GM12878 (cell line): ENCODE data around the gene CFAP99. TPM values are rescaled to one million over a fixed set of nuclear protein-coding genes. Genes with fewer than 3 reads are reported as not detected.

Experiments used
- ATAC-seq: fragments of 200-7000 bp; cut with Tn5 transposase; 3 replicates; pipeline ENCODE4 v1.9.1; 2020; ENCODE audit warnings: mild to moderate bottlenecking, moderate library complexity
- BruUV-seq: library from RNA; stranded (reverse); fragments of 400-500 nt; replicated peaks from 2 replicates; lab custom pipeline; 2021; lab: Mats Ljungman, UMichigan
- CTCF ChIA-PET: fragments of 300-600 bp; sonication (Branson Sonifier 250); formaldehyde crosslinking; extraction: SDS; loops from one replicate; lab custom pipeline; 2021; ENCODE audit warnings: inconsistent platforms; lab: Yijun Ruan, JAX
- POLR2A ChIA-PET: fragments of 350-600 bp; formaldehyde crosslinking; extraction: SDS; loops from one replicate; lab custom pipeline; 2021; ENCODE audit warnings: inconsistent platforms; lab: Charles Lee
- RAD21 ChIA-PET: fragments of 300-600 bp; sonication (Branson Sonifier 250); formaldehyde crosslinking; loops from one replicate; lab custom pipeline; 2023; ENCODE audit warnings: antibody characterized with exemption; ENCODE audit not compliant: unreplicated experiment; lab: Charles Lee
- SMC1A ChIA-PET: fragments of 300-600 bp; sonication (Branson Sonifier 250); formaldehyde crosslinking; loops from one replicate; lab custom pipeline; 2023; ENCODE audit not compliant: unreplicated experiment, uncharacterized antibody; lab: Charles Lee
- DNase-seq: peaks from one replicate; pipeline ENCODE4 v3.0.0-alpha.2; 2011; ENCODE audit warnings: low read depth, low spot score
- FAIRE-seq: peaks from 3 replicates; lab custom pipeline; 2011; peaks lifted over from hg19 to GRCh38; lab: Jason Lieb, UNC
- H2AFZ ChIP-seq: 2 replicates; pipeline ENCODE4 v1.6.0; 2011; ENCODE audit warnings: low read depth, low read length, control low read depth; ENCODE audit not compliant: control insufficient read depth
- H3K27ac ChIP-seq: 2 replicates; pipeline ENCODE4 v1.5.1; 2011; ENCODE audit warnings: control low read depth; ENCODE audit not compliant: control insufficient read depth, insufficient read depth
- H3K27me3 ChIP-seq, 2 experiments: replicated peaks in 1 of 2; 2 replicates each; pipeline versions ENCODE4 v1.6.0 to v1.6.1; 2011; ENCODE audit warnings: low read length in 1 of 2; ENCODE audit not compliant: control insufficient read depth in 2 of 2, insufficient read depth in 2 of 2
- H3K36me3 ChIP-seq, 2 experiments: 2 replicates each; pipeline ENCODE4 v1.5.1; 2011; ENCODE audit warnings: low read length in 1 of 2; ENCODE audit not compliant: control insufficient read depth in 2 of 2, insufficient read depth in 2 of 2
- H3K4me1 ChIP-seq: 2 replicates; pipeline ENCODE4 v1.6.1; 2011; ENCODE audit warnings: mild to moderate bottlenecking, low read length, moderate library complexity, mixed read lengths; ENCODE audit not compliant: control insufficient read depth, insufficient read depth
- H3K4me2 ChIP-seq: 2 replicates; pipeline ENCODE4 v1.6.0; 2011; ENCODE audit warnings: control low read depth; ENCODE audit not compliant: control insufficient read depth, insufficient read depth
- H3K4me3 ChIP-seq: fragments of 200-600 bp; sonication (generic); 2 replicates; pipeline ENCODE4 v1.5.1; 2016
- H3K79me2 ChIP-seq: 2 replicates; pipeline ENCODE4 v1.6.0; 2011; ENCODE audit warnings: low read length; ENCODE audit not compliant: control insufficient read depth, insufficient read depth
- H3K9ac ChIP-seq: 2 replicates; pipeline ENCODE4 v1.8.0; 2011; ENCODE audit warnings: low read length, control low read depth, mixed read lengths; ENCODE audit not compliant: control insufficient read depth, insufficient read depth
- H3K9me3 ChIP-seq: replicated peaks from 3 replicates; pipeline ENCODE4 v1.5.1; 2011; ENCODE audit warnings: mild to moderate bottlenecking, low read length; ENCODE audit not compliant: control insufficient read depth, insufficient read depth
- H4K20me1 ChIP-seq: 2 replicates; pipeline ENCODE4 v1.6.0; 2011; ENCODE audit not compliant: control insufficient read depth, insufficient read depth
- BACH1 ChIP-seq: fragments of 450-650 bp; IDR thresholded peaks from 2 replicates; pipeline ENCODE4 v1.6.1; 2017; ENCODE audit warnings: mild to moderate bottlenecking, borderline replicate concordance
- CREM ChIP-seq: IDR thresholded peaks from 2 replicates; pipeline ENCODE4 v1.6.1; 2014; ENCODE audit warnings: antibody characterized with exemption, low read depth
- HDAC2 ChIP-seq: fragments of 200-600 bp; sonication (generic); IDR thresholded peaks from 2 replicates; pipeline ENCODE4 v1.6.1; 2017
- KAT2A ChIP-seq: conservative IDR thresholded peaks from 2 replicates; pipeline ENCODE4 v1.6.1; 2011; ENCODE audit warnings: low read depth, low read length; ENCODE audit not compliant: control insufficient read depth
- LARP7 ChIP-seq: fragments of 450-650 bp; IDR thresholded peaks from 2 replicates; pipeline ENCODE4 v1.6.1; 2017; ENCODE audit warnings: mild to moderate bottlenecking
- MEF2B ChIP-seq: fragments of 450-650 bp; IDR thresholded peaks from 2 replicates; pipeline ENCODE4 v1.6.1; 2018; ENCODE audit warnings: mild to moderate bottlenecking, moderate library complexity; ENCODE audit not compliant: partially characterized antibody, poor library complexity, severe bottlenecking
- MTA2 ChIP-seq: fragments of 450-650 bp; IDR thresholded peaks from 2 replicates; pipeline ENCODE4 v1.6.1; 2016; ENCODE audit warnings: low read depth, mild to moderate bottlenecking, moderate library complexity
- NBN ChIP-seq: fragments of 450-650 bp; IDR thresholded peaks from 2 replicates; pipeline ENCODE4 v1.6.1; 2016
- POLR2AphosphoS2 ChIP-seq: IDR thresholded peaks from 2 replicates; pipeline ENCODE4 v1.6.1; 2011; ENCODE audit warnings: low read depth, mild to moderate bottlenecking, low read length, improper control_type of control experiment, moderate library complexity
- SMAD1 ChIP-seq: fragments of 450-650 bp; IDR thresholded peaks from 2 replicates; pipeline ENCODE4 v1.6.1; 2018; ENCODE audit warnings: mild to moderate bottlenecking, low read depth; ENCODE audit not compliant: partially characterized antibody
- SMAD5 ChIP-seq: IDR thresholded peaks from 2 replicates; pipeline ENCODE4 v1.6.1; 2016; ENCODE audit warnings: antibody characterized with exemption, low read depth
- STAT1 ChIP-seq: fragments of 450-650 bp; conservative IDR thresholded peaks from 2 replicates; pipeline ENCODE4 v1.6.1; 2014; ENCODE audit warnings: antibody characterized with exemption, mild to moderate bottlenecking
- SUPT20H ChIP-seq: IDR thresholded peaks from 2 replicates; pipeline ENCODE4 v1.6.1; 2011; ENCODE audit warnings: low read depth, mild to moderate bottlenecking, low read length, moderate library complexity, borderline replicate concordance; ENCODE audit not compliant: control insufficient read depth
- TBL1XR1 ChIP-seq: IDR thresholded peaks from 2 replicates; pipeline ENCODE4 v1.6.1; 2012; ENCODE audit warnings: low read depth, low read length, improper control_type of control experiment
- TCF3 ChIP-seq: IDR thresholded peaks from 2 replicates; pipeline ENCODE4 v1.6.1; 2012; ENCODE audit warnings: low read depth, mild to moderate bottlenecking, low read length, borderline replicate concordance; ENCODE audit not compliant: insufficient read depth
- ZBED1 ChIP-seq: IDR thresholded peaks from 2 replicates; pipeline ENCODE4 v1.6.1; 2016; ENCODE audit warnings: borderline replicate concordance
- WGBS: methylation state at CpG from one replicate; pipeline ENCODE4 v1.1.6; 2016; ENCODE audit warnings: low lambda C conversion rate; ENCODE audit not compliant: insufficient replicate concordance, insufficient coverage; ENCODE audit errors: missing lambda C conversion rate; 5-methylcytosine and 5-hydroxymethylcytosine counted together
- in situ Hi-C: fragments of 300-500 bp; cut with MboI; formaldehyde crosslinking; loops from 9 replicates; pipeline ENCODE4 v1.14.3; 2018; ENCODE audit warnings: mixed read lengths
- intact Hi-C: fragments of 100-400 bp; cut with micrococcal nuclease; formaldehyde crosslinking; loops from one replicate; pipeline ENCODE4 v1.14.2; 2022; ENCODE audit not compliant: unreplicated experiment
- polyA plus RNA-seq, 11 experiments: library from polyadenylated mRNA; depleted of rRNA in 4 of 11; unstranded in 6 of 11; stranded (reverse) in 5 of 11; fragments of >200 nt; fragmentation: Nextera tagmentation in 4 of 11; fragmentation: Illumina TruSeq in 1 of 11; extraction: Ambion mirVana in 4 of 11; extraction: Trizol in 1 of 11; gene quantifications; 1 replicate in 1 of 11; 2 replicates in 10 of 11; pipeline versions ENCODE4 v1.2.1 to v1.2.3, GENCODE V29; 2011 to 2016; ENCODE audit warnings: inconsistent platforms in 2 of 11, missing spikeins in 2 of 11, low read depth in 1 of 11
- total RNA-seq, 4 experiments: library from RNA; depleted of rRNA in 3 of 4; stranded (reverse); fragments of >200 nt in 3 of 4; fragmentation: Illumina TruSeq in 1 of 4; extraction: Trizol in 1 of 4; gene quantifications; 2 replicates each; pipeline versions ENCODE4 v1.2.1 to v1.2.3, GENCODE V29; 2013 to 2021
- TF ChIP-seq, protein P1 (sequence below): fragments of 450-650 bp; IDR thresholded peaks from 2 replicates; pipeline ENCODE4 v1.6.1; 2017; ENCODE audit warnings: antibody characterized with exemption, mild to moderate bottlenecking, moderate library complexity
- TF ChIP-seq, protein P2 (sequence below): IDR thresholded peaks from 2 replicates; pipeline ENCODE4 v1.6.1; 2011; ENCODE audit warnings: mild to moderate bottlenecking, low read depth, low read length, moderate library complexity; ENCODE audit not compliant: insufficient replicate concordance
- TF ChIP-seq, protein P3 (sequence below): fragments of 450-650 bp; conservative IDR thresholded peaks from 2 replicates; pipeline ENCODE4 v1.6.1; 2017; ENCODE audit warnings: mild to moderate bottlenecking, moderate library complexity

The CFAP99 gene
- total and polyA plus RNA-seq, 10 of the 15 experiments (the other 5 are each of a cell fraction or from before 2014, with no cell fraction given), result not detected

DNA sequence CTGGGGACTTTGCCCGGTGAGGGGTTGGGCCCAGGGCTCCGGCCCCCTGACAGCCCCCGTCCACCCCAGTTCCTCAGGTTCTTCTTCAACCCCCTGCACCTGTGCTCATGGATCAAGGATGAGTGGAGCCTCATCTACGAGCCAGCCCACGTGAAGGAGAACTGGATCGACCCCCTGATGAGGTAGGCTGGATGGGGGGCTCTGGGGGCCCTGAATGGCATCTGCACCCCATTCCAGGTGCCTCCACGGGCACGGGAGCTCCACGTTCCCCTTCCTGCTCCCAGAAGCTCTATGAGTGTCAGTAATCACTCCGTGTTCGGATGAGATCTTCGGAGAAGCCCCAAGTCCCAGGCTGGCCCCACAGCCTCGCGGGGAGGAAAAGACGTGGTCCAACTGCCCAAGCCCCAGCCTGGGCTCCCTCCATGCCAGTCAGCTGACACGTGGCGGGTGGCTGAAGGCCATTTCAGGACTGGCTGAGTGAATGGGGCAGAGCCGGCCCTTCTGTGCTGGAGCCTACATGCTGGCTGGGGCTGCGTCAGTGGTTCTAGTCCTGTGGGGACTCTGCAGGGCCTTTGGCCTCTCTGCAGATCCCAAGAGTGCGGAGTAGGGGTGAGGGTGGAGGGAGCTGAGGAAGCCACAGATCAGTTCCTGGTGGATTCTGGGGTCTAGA is 24.4 kb downstream of the CFAP99 start:
- 61% methylated on average over 20 of the region's 20 CpGs for WGBS
- no peaks in the 10 kb centered on the region; a peak in 1 of 4 replicates for H3K27me3 ChIP-seq
- ATAC-seq (no peak), FAIRE-seq (no peak), DNase-seq (no peak)
- ChIA-PET CTCF (interaction anchor here (1.1 to 4.1 kb wide), 7 partner anchors 19 to 225 kb away, joined by 3 to 23 read pairs (median 10); no protein-coding TSS in a partner anchor), POLR2A (interaction anchor here (0.5 to 0.6 kb wide), 4 partner anchors 51 to 390 kb away, joined by 3 read pairs; no protein-coding TSS in a partner anchor), SMC1A (interaction anchor here (0.9 to 1.7 kb wide), 2 partner anchors 27 to 211 kb away, joined by 3 to 5 read pairs; no protein-coding TSS in a partner anchor), RAD21 (interaction anchor here (0.6 to 3.0 kb wide), 5 partner anchors 25 to 223 kb away, joined by 4 to 20 read pairs (median 4); no protein-coding TSS in a partner anchor)
- peaks cover 3% of the 10 kb centered on the region; the same call in 1 of the 2 replicates for H3K4me1 ChIP-seq
- no peak overlapping the region for H3K4me3 ChIP-seq
- BruUV-seq, result no TSS peak
- TF ChIP-seq KAT2A (no peak), TCF3 (no peak), CREM (no peak), BACH1 (no peak), MTA2 (no peak), SUPT20H (no peak), POLR2AphosphoS2 (no peak), TBL1XR1 (no peak), STAT1 (no peak), NBN (no peak), LARP7 (no peak), SMAD1 (no peak), HDAC2 (no peak), SMAD5 (no peak), MEF2B (no peak), ZBED1 (no peak)
- TF ChIP-seq, protein P1, sequence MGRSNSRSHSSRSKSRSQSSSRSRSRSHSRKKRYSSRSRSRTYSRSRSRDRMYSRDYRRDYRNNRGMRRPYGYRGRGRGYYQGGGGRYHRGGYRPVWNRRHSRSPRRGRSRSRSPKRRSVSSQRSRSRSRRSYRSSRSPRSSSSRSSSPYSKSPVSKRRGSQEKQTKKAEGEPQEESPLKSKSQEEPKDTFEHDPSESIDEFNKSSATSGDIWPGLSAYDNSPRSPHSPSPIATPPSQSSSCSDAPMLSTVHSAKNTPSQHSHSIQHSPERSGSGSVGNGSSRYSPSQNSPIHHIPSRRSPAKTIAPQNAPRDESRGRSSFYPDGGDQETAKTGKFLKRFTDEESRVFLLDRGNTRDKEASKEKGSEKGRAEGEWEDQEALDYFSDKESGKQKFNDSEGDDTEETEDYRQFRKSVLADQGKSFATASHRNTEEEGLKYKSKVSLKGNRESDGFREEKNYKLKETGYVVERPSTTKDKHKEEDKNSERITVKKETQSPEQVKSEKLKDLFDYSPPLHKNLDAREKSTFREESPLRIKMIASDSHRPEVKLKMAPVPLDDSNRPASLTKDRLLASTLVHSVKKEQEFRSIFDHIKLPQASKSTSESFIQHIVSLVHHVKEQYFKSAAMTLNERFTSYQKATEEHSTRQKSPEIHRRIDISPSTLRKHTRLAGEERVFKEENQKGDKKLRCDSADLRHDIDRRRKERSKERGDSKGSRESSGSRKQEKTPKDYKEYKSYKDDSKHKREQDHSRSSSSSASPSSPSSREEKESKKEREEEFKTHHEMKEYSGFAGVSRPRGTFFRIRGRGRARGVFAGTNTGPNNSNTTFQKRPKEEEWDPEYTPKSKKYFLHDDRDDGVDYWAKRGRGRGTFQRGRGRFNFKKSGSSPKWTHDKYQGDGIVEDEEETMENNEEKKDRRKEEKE, result no peak
- TF ChIP-seq, protein P2, sequence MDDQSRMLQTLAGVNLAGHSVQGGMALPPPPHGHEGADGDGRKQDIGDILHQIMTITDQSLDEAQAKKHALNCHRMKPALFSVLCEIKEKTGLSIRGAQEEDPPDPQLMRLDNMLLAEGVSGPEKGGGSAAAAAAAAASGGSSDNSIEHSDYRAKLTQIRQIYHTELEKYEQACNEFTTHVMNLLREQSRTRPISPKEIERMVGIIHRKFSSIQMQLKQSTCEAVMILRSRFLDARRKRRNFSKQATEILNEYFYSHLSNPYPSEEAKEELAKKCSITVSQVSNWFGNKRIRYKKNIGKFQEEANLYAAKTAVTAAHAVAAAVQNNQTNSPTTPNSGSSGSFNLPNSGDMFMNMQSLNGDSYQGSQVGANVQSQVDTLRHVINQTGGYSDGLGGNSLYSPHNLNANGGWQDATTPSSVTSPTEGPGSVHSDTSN, result no peak
- TF ChIP-seq, protein P3, sequence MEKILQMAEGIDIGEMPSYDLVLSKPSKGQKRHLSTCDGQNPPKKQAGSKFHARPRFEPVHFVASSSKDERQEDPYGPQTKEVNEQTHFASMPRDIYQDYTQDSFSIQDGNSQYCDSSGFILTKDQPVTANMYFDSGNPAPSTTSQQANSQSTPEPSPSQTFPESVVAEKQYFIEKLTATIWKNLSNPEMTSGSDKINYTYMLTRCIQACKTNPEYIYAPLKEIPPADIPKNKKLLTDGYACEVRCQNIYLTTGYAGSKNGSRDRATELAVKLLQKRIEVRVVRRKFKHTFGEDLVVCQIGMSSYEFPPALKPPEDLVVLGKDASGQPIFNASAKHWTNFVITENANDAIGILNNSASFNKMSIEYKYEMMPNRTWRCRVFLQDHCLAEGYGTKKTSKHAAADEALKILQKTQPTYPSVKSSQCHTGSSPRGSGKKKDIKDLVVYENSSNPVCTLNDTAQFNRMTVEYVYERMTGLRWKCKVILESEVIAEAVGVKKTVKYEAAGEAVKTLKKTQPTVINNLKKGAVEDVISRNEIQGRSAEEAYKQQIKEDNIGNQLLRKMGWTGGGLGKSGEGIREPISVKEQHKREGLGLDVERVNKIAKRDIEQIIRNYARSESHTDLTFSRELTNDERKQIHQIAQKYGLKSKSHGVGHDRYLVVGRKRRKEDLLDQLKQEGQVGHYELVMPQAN, result no peak
- intact Hi-C loops, result loop anchor here (5.0 kb wide), 1 partner anchor 201 kb away; the partner anchor contains the start of genes HAUS3 and POLN
- H3K9me3 ChIP-seq, result no peaks in the 10 kb centered on the region
- no peaks in the 10 kb centered on the region for H3K79me2 ChIP-seq
- H3K9ac ChIP-seq, result no peak overlapping the region
- in situ Hi-C loops, result loop anchor here (5.0 kb wide), 1 partner anchor 226 kb away; no protein-coding TSS in a partner anchor
- H2AFZ ChIP-seq, result no peak overlapping the region
- H3K36me3 ChIP-seq, result no peaks in the 10 kb centered on the region
- no peak overlapping the region for H3K4me2 ChIP-seq
- H3K27ac ChIP-seq, result no peak overlapping the region
- no peaks in the 10 kb centered on the region for H4K20me1 ChIP-seq
